Measurements from ENCODE around the gene PDE4A. TPM values are rescaled to one million over a fixed set of nuclear protein-coding genes. Genes with fewer than 3 reads are reported as not detected.
"Not testable (repeated sequence)": the region's sequence is repeated elsewhere in the genome, so short reads cannot be mapped to it uniquely, and the experiment has no call there.

PDE4A gene
- total RNA-seq, 1 experiment from 2014 or later = 1.1 TPM

- DNase-seq (ENCODE audit: low spot score) = peak; percentile 93
These were observed 17.0 kb upstream of the PDE4A start, which contains the start of gene CDC37 for GRCh38 chr19:10403137-10404021. CDC37 (minus strand) TSS chr19:10403542; CDS start chr19:10403479, 63 bp downstream.

GRCh38 chr19:10404888-10405820 lies 15.2 kb upstream of the PDE4A start:
- DNase-seq (ENCODE audit: low spot score) = no peak

GRCh38 chr19:10406191-10406590 lies 14.1 kb upstream of the PDE4A start:
- no peak for DNase-seq (ENCODE audit: low spot score)

GRCh38 chr19:10407096-10407495 lies 13.2 kb upstream of the PDE4A start:
- no peak for DNase-seq (ENCODE audit: low spot score)

GRCh38 chr19:10408511-10409283 lies 11.6 kb upstream of the PDE4A start:
- DNase-seq (ENCODE audit: low spot score) = no peak

- not testable (repeated sequence) for DNase-seq (ENCODE audit: low spot score)
These were observed 9.1 kb upstream of the PDE4A start for GRCh38 chr19:10411224-10411623.

GRCh38 chr19:10412257-10412977 lies 7.9 kb upstream of the PDE4A start:
- DNase-seq (ENCODE audit: low spot score) = no peak

GRCh38 chr19:10416083-10416379 lies 4.3 kb upstream of the PDE4A start:
- DNase-seq (ENCODE audit: low spot score) = no peak

- peak; percentile 86 for DNase-seq (ENCODE audit: low spot score)
These were observed 3.7 kb upstream of the PDE4A start for GRCh38 chr19:10416380-10417257.

- DNase-seq (ENCODE audit: low spot score) = no peak
These were observed 2.6 kb upstream of the PDE4A start for GRCh38 chr19:10417541-10418234.

- DNase-seq (ENCODE audit: low spot score) = no peak
These were observed 2.2 kb upstream of the PDE4A start for GRCh38 chr19:10418235-10418484.

- no peak for DNase-seq (ENCODE audit: low spot score)
These were observed 1.7 kb upstream of the PDE4A start for GRCh38 chr19:10418485-10419199.

GRCh38 chr19:10419200-10419645 lies 1.1 kb upstream of the PDE4A start:
- DNase-seq (ENCODE audit: low spot score) = no peak

GRCh38 chr19:10419646-10420443 lies 493 bp upstream of the PDE4A start:
- DNase-seq (ENCODE audit: low spot score) = peak; percentile 79

- no peak for DNase-seq (ENCODE audit: low spot score)
These were observed 1.1 kb downstream of the PDE4A start for GRCh38 chr19:10421240-10422045.

- DNase-seq (ENCODE audit: low spot score) = no peak
These were observed 1.7 kb downstream of the PDE4A start for GRCh38 chr19:10422046-10422461.

- no peak for DNase-seq (ENCODE audit: low spot score)
These were observed 2.5 kb downstream of the PDE4A start for GRCh38 chr19:10422846-10423245.

Data from H4 (cell line).